Ishikawa (cell line): Measurements from ENCODE around the gene ABHD12.

ENCODE experiments used
- CEBPB ChIP-seq: IDR thresholded peaks from 2 replicates; pipeline ENCODE4 v1.6.1; 2012
- CREB1 ChIP-seq: IDR thresholded peaks from 2 replicates; pipeline ENCODE4 v1.6.1; 2012; ENCODE audit warnings: low read depth
- EGR1 ChIP-seq: IDR thresholded peaks from 2 replicates; pipeline ENCODE4 v1.6.1; 2012
- EP300 ChIP-seq: IDR thresholded peaks from 2 replicates; pipeline ENCODE4 v1.6.1; 2012; ENCODE audit warnings: borderline replicate concordance
- FOXM1 ChIP-seq: IDR thresholded peaks from 2 replicates; pipeline ENCODE4 v1.6.1; 2012; ENCODE audit warnings: low read depth, borderline replicate concordance
- NFIC ChIP-seq: IDR thresholded peaks from 2 replicates; pipeline ENCODE4 v1.6.1; 2012
- RAD21 ChIP-seq: IDR thresholded peaks from 2 replicates; pipeline ENCODE4 v1.6.1; 2012; ENCODE audit warnings: low read depth
- TAF1 ChIP-seq: IDR thresholded peaks from 2 replicates; pipeline ENCODE4 v1.6.1; 2012; ENCODE audit warnings: low read depth, mild to moderate bottlenecking
- TCF12 ChIP-seq: IDR thresholded peaks from 2 replicates; pipeline ENCODE4 v1.6.1; 2012; ENCODE audit warnings: low read depth
- TEAD4 ChIP-seq: IDR thresholded peaks from 2 replicates; pipeline ENCODE4 v1.6.1; 2012
- USF1 ChIP-seq: IDR thresholded peaks from 2 replicates; pipeline ENCODE4 v1.6.1; 2012
- YY1 ChIP-seq: IDR thresholded peaks from 2 replicates; pipeline ENCODE4 v1.6.1; 2012; ENCODE audit warnings: low read depth
- ZBTB7A ChIP-seq: IDR thresholded peaks from 2 replicates; pipeline ENCODE4 v1.6.1; 2012; ENCODE audit warnings: low read depth
- TF ChIP-seq, protein P1 (sequence below): IDR thresholded peaks from 2 replicates; pipeline ENCODE4 v1.6.1; 2012
- TF ChIP-seq, protein P2 (sequence below): IDR thresholded peaks from 2 replicates; pipeline ENCODE4 v1.6.1; 2012; ENCODE audit warnings: low read depth, mild to moderate bottlenecking

The ABHD12 gene

DNA sequence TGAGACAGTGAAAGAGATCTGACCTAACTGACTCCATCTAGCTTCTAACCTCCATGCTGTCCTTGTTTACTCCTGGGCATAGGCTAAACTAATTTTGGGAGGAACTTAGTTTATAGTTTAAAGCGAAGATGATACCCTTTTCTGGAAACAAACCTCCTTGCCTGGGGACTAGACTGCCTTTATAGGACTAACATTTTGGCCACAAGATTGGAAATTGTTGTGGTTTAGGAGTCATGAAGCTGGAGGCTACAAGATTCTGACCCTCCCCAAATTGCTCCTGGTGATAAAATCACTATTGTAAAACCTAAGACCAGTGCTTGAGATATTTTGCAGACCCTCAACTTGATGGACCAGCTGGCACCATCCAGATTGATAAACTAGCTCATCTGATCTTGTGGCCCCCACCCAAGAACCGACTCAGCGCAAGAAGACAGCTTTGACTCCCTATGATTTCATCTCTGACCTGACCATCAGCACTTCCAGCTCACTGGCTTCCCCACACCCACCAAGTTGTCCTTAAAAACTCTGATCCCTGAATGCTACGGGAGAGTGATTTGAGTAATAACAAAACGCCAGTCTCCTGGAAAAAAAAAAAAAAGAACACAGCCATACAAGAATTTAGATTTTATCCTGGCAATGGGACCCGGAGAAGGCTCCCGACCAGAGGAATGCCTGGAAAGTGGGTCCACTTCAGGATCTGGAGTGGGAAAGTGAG lies 63.0 kb downstream of the ABHD12 start:
- TF ChIP-seq TCF12 (no peak), RAD21 (no peak), EP300 (no peak), ZBTB7A (no peak), NFIC (no peak), CEBPB (no peak)
- TF ChIP-seq, protein P1, sequence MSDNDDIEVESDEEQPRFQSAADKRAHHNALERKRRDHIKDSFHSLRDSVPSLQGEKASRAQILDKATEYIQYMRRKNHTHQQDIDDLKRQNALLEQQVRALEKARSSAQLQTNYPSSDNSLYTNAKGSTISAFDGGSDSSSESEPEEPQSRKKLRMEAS, result no peak
- TF ChIP-seq, protein P2, sequence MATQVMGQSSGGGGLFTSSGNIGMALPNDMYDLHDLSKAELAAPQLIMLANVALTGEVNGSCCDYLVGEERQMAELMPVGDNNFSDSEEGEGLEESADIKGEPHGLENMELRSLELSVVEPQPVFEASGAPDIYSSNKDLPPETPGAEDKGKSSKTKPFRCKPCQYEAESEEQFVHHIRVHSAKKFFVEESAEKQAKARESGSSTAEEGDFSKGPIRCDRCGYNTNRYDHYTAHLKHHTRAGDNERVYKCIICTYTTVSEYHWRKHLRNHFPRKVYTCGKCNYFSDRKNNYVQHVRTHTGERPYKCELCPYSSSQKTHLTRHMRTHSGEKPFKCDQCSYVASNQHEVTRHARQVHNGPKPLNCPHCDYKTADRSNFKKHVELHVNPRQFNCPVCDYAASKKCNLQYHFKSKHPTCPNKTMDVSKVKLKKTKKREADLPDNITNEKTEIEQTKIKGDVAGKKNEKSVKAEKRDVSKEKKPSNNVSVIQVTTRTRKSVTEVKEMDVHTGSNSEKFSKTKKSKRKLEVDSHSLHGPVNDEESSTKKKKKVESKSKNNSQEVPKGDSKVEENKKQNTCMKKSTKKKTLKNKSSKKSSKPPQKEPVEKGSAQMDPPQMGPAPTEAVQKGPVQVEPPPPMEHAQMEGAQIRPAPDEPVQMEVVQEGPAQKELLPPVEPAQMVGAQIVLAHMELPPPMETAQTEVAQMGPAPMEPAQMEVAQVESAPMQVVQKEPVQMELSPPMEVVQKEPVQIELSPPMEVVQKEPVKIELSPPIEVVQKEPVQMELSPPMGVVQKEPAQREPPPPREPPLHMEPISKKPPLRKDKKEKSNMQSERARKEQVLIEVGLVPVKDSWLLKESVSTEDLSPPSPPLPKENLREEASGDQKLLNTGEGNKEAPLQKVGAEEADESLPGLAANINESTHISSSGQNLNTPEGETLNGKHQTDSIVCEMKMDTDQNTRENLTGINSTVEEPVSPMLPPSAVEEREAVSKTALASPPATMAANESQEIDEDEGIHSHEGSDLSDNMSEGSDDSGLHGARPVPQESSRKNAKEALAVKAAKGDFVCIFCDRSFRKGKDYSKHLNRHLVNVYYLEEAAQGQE, result no peak

DNA sequence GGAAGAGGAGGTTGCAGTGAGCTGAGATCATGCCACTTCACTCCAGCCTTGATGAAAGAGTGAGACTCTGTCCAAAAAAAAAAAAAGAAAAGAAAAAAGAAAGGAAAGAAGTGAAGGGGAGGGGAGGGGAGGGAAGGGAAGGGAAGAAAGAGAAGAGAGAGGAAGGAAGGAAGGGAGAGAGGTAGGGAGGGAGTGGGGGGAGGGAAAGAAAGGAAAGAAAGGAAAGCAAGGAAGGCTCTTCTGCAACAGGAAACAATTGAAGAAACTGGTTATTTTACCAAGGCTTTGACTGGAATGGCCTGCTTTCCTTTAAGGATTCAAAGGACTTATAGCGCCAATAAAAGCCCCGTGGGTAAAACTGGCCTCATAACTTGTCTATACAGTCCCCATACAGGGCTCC lies 64.6 kb downstream of the ABHD12 start:
- TF ChIP-seq, protein P2, result no peak
- no peak for TF ChIP-seq RAD21
- no peak for TF ChIP-seq USF1
- TF ChIP-seq EP300, result no peak
- TF ChIP-seq CEBPB, result no peak
- no peak for TF ChIP-seq TCF12
- no peak for TF ChIP-seq FOXM1
- no peak for TF ChIP-seq CREB1
- no peak for TF ChIP-seq ZBTB7A
- no peak for TF ChIP-seq YY1

- no peak for TF ChIP-seq CREB1
Measured at GRCh38 chr20:25325073-25325472, 65.6 kb downstream of the ABHD12 start.

DNA sequence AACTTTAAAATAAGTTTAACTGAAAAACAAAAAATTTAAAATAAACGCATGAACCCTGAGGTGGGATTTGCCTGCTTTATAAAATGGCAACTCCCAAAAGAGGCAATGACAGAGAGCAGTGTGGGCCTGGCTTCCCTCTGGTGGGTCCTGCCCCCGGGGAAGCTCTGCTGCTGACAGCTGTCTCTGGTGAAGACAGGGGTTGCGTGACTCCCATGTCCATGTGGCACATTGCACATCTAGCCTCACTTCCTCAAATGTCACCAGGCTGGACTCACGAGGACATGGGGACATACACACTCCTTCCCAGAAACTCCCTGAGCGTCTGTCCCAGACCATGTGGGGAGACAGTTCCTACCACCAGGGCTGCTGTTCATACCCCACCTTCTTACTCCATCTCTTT lies 66.2 kb downstream of the ABHD12 start:
- TF ChIP-seq EP300, result no peak
- no peak for TF ChIP-seq YY1
- no peak for TF ChIP-seq RAD21
- TF ChIP-seq, protein P2, result no peak
- TF ChIP-seq EGR1, result no peak
- TF ChIP-seq NFIC, result no peak
- no peak for TF ChIP-seq USF1
- TF ChIP-seq, protein P1, result no peak
- TF ChIP-seq FOXM1, result no peak

GRCh38 chr20:25323496-25324246 lies 67.0 kb downstream of the ABHD12 start:
- TF ChIP-seq, protein P1, result no peak
- TF ChIP-seq NFIC (no peak), TEAD4 (no peak), TAF1 (no peak), YY1 (no peak), EGR1 (no peak), TCF12 (no peak), USF1 (no peak), EP300 (no peak), CREB1 (no peak), CEBPB (no peak), FOXM1 (no peak), RAD21 (no peak), ZBTB7A (no peak)
- TF ChIP-seq, protein P2, result no peak
